Stimulated activated CD8-positive, alpha-beta memory T cell treated with anti-CD3 and anti-CD28 coated beads, Interleukin-7, amount 100 ng/mL, for 48 hours (primary cell): ENCODE data around the gene BRD9.

Experiments used
- DNase-seq, 2 donors: peaks; one replicate each; pipeline ENCODE4 v3.0.0-alpha.2; 2020; ENCODE audit warnings: low read depth in 1 of 2; ENCODE audit errors: extremely low read depth in 1 of 2

Gene BRD9

GRCh38 chr5:905139-905642, 12.6 kb upstream of the BRD9 start:
- DNase-seq: no peak

DNA sequence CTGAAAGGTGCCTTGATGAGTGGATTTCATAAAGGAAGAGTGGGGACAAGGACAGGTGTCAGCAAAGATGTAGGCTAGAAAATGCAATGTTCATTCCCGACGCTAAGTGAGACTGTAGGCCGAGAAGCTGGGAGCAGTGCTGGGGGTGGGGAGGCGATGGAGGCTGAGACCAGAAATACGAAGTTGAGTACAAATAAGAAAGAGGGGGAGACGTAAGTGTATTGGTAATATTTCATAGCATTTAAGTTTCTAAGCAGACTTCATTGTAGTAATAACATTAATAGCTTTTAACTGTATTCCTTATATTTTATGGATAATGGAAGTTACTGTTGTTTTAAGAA, 11.1 kb upstream of the BRD9 start:
- DNase-seq: no peak

DNA sequence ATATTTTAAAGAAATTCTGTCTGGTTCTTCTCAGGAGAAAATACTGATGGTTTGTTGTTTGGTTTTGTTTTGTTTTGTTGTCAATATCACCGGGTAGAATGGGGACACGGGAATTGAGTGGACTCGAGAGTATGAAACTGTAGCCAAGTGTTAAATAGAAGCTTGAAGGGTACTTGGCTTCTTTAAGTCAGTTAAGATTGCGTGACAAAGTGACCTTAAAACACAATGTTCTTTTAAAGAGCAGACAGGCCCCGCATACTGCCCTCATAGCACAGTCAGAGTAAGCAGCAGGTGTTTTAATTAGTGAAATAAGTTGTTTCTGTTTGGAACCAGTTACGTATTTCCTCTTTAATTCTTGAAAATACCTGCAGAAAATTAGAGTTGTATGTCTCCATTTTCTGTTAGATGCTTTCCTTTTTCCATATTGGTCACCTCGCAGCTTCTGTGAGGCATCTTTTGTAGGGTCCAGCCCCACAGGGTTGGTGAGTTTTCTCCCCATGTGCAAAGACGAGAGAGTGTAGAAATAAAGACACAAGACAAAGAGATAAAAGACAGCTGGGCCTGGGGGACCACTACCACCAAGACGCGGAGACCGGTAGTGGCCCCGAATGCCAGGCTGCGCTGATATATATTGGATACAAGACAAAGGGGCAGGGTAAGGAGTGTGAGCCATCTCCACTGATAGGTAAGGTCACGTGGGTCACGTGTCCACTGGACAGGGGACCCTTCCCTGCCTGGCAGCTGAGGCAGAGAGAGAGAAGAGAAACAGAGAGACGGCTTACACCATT, 9.7 kb upstream of the BRD9 start:
- DNase-seq: no peak

DNA sequence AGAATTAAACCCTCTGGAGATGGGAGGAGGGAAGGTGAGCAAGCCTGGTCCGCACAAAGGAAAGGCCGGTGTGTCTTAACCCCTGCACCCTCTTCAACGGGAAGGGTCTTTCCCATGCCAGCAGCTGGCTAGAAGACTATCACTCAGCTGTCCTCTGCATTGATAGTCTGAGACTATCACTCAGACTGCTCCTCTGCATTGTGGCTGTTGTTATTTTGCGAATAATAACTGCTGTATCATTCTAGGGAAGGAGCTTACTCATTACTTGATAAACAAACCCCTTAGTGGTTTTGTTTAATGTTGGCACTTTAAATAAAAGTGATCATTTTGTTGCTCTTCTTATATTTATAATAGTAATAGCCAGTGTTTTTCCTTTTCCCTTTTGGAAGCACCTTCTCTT, 8.2 kb upstream of the BRD9 start:
- DNase-seq: no peak

- DNase-seq: no peak
Observed at GRCh38 chr5:893711-894110, 1.1 kb upstream of the BRD9 start.

GRCh38 chr5:893137-893506, 521 bp upstream of the BRD9 start:
- DNase-seq: no peak

- DNase-seq: no peak
Observed at GRCh38 chr5:891837-892393, 686 bp downstream of the BRD9 start.

GRCh38 chr5:891117-891836, 1.3 kb downstream of the BRD9 start:
- no peak for DNase-seq

GRCh38 chr5:889075-889710, 3.4 kb downstream of the BRD9 start:
- no peak for DNase-seq

DNA sequence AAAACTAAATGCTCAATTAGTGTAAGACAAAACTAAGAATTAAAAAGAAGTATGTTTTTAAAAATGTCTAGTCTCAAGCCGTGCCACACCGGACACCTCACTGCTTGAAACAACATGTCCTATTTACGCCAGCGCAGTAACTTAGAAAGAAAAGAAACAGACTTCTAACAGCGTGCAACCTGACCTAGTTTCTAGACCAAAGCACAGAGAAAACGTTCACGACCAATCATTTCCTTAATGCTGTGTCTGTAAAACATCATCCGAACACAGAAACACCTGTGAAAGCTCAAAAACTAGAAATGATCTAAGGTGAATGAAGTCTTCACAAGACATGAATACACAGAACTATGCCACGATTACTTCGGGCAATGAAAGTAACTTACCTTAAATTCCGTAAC, 4.0 kb downstream of the BRD9 start:
- DNase-seq: no peak

GRCh38 chr5:887947-888637, 4.5 kb downstream of the BRD9 start:
- DNase-seq: no peak

DNA sequence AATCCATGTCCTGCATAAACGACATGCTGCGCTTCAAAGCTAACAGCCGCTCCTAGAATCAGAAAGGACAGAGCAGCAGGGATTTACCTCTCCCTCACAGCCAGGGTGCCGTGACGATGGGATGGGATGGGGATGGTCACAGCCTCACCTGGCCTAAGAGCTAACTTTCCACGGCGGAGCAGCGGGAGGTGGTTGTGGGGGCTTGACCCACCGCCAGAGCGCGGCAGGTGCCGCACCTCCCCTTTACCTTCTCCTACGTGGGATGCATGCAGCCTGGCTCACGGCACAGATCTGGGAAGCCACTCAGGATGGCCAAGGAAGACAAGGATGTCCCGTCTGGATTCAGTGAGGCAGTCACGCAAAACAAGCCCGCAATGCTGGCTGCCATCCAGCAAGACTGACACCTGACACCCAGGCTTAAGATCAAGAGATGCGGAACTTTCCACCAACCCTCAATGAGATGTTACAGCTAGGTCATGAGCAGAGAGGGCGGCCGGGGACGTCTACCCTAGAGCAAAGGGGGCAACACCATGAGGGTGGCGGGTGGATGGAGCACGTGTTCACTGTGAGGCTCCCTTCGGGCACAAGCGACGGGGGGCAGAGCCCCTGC, 5.8 kb downstream of the BRD9 start:
- no peak for DNase-seq

DNA sequence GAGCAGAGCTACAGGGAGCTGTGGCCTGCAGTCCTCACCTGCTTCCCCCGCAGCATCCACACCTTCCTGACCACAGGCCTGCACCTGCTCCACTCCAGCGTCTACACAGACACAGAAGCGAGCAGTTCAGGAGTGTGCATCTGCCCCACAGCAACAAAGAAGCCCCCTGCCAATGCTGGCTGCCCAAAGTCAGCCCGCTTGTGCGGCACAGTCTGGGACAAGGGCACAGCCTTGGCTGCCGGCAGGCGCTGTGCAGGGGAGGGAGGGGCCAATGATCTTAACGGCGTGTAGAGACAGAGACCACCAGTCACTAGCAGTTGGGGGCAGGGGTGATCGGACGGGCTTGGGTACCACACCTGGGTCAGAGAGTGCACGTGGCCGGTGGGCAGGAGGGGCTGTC, 6.6 kb downstream of the BRD9 start:
- DNase-seq: no peak

DNA sequence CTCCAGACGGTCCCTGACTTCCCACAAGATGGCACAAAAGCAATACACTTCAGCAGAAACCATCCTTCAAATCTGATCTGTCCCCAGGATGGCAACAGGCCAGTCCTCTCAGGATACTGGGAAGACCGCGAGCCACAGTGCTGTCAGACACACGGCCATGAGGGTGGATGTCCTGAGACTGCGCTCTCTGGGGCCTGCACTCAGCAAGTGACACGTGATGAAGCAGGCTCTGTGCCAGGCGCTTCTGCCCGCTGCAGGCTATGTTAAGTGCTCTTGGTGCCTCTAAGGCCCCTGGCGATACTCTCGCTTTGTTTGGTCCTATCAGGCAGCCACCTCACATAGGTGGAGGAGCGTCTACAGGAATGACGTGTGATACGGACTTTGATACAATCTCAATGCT, 7.1 kb downstream of the BRD9 start:
- DNase-seq: no peak

DNA sequence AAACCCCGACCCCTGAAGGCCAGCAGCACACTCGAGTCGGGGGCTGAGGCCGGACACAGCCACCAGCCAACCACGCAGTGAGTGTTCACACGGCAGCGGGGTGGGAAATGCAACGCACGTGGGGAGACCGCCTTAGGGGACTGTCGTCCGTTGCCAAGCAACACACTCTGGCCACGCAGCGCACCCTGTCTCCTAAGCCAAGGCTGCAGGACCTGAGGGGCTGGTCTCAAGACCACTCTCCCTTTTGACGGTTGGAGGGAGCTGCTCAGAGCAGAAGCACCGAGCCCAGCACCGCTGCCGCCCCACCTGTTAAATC, 7.5 kb downstream of the BRD9 start:
- no peak for DNase-seq

DNA sequence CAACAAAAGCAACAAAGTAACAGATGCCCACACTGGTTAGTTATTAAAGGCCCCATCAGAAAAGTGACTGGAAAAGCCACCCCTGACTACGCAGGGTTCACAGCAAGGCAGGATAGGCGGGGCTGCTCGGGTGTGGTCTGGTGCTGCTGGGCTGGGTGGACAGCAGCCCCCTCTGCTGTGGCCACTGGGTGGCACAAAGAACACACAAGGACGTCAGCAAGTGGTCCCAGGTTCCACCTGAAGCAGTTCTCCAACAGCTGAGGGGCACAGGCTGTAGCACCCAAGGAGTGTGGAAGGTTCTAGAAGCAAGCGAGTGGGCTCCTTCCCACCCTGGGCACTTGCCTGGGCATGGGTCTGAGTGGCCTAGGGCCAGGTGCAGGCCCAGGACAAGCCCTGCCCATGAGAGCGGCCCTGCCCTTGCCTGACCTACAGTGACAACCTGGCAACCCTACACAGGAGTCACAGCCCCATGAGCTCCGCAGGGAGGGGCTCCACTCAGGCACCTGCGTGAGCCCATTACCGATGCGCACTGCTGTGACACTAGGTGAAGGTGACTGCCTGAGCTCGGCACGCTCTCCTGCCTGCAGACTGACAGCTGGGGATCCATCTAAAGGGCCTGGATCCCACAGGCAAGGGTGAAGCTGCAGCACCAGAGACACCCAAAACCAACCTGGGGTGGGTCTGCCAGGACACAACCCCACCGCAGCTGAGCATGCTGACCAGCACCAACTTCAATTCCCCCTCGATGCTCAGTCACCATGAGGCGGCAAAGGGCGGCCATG, 8.1 kb downstream of the BRD9 start:
- no peak for DNase-seq

DNA sequence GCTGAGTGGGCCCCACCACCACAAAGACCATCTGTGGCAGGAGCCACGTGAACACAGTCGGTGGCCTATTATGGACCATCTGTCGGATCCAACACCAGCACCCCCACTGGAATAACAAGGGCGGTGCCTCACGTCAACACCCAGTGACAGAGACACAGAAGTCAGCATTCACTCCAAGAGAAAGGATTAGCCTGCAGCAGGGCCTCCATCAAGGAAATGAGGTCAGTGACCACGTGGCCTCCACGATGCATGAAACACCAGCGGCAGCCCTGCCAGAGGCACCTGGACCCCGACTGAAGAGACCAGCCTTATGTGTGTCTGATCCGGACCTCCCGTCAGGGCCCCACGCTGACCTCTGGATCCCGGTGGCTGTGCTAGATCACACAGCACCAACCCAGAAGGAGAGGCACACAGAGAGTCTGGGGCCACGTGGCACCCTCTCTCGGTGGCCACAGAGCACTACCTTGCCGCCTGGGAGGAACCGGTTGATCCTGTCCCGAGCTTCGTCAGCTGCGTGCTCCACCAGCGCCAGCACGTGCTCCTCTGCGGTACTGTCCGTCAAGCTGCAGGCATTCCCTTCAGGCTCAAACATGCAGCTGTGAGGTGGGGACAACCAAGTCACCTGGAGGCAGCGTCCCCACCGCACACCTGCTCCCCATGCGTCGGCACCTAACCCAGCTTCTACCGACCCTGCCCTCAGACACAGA, 9.0 kb downstream of the BRD9 start:
- DNase-seq: no peak

DNA sequence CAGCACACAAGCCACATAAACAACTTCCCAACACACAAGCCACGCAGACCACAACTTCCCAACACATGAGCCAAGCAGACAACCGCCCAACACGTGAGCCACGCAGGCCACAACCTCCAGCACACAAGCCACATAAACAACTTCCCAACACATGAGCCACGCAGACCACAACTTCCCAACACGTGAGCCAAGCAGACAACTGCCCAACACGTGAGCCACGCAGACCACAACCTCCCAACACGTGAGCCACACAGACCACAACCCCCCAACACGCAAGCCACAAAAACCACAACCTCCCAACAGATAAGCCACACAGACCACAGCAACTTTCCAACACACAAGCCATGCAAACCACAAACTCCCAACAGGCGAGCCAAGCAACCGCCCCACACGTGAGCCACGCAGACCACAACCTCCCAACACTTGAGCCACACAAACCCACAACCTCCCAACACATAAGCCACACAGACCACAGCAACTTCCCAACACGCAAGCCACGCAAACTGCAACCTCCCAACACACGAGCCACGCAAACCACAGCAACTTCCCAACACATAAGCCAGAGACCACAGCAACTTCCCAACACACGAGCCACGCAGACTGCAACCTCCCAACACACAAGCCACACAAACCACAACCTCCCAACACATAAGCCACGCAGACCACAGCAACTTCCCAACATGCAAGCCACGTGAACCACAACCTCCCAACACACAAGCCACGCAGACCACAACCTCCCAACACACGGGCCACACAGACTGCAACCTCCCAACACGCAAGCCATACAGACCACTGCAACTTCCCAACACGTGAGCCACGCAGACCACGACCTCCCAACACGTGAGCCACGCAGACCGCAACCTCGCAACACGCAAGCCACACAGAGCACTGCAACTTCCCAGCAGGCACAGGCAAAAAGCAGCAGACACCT, 10.1 kb downstream of the BRD9 start:
- DNase-seq: no peak
